Islet of Langerhans (tissue), 1 donor: ENCODE data around the gene SIGLEC8.
"Not testable (repeated sequence)": the region's sequence is repeated elsewhere in the genome, so short reads cannot be mapped to it uniquely, and the experiment has no call there.

Experiments used
- FAIRE-seq: peaks from one replicate; lab custom pipeline; 2011; peaks lifted over from hg19 to GRCh38; lab: Jason Lieb, UNC

Gene SIGLEC8

DNA sequence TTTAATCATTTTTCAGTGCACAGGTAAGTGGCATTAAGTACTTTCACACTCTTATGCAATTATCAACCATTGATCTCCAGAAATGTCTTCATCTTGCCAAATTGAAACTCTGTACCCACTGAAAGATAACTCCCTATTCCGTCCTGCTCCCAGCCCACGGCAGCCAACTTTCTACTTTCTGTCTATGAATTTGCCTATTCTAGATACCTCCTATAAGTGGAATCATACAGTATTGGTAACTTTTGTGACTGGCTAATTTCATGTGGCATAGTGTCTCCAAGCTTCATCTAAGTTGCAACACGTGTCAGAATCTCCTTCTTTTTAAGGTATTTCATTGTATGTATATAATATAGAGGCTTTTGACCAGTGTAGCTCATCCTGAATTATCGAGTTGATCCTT, 14.4 kb upstream of the SIGLEC8 start:
- FAIRE-seq, result no peak

DNA sequence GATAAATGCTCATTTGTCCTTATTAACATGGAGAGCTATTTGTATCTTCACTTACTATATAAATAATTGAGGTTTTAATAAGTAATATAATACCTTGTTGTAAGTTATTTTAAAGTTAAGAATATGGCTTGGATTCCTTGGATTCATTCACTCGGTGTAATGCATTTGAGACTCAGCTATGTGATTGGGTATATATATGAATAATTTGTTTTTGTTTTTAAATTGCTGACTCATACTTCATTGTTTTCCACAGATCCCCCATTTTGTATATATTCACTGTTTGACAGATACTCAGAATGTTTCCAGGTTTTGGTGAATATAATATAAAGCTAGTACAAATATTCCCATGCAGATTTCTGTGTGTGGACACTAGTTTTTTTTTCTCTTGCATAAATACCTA, 13.3 kb upstream of the SIGLEC8 start:
- no peak for FAIRE-seq

- FAIRE-seq, result no peak
These were observed 12.7 kb upstream of the SIGLEC8 start for GRCh38 chr19:51470966-51471365.

DNA sequence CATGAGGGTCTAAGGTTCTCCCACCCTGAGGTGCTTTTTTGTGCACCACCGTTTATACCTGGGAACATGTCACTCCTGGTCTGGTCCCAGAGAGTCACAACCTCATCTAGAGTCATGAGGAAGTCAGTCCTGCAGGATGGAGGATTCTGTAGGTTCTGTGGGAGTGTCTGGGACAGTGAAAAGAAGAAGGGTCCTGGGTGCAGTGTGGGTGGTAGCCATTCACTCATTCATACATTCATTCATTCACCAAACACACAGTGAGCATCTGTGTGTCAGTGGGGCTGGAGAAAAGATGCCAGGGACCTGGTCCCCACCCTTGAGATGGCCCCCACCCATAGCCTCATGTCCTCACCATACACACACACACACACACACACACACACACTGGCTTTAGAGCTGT, 11.4 kb upstream of the SIGLEC8 start:
- FAIRE-seq, result no peak

- no peak for FAIRE-seq
These were observed 10.9 kb upstream of the SIGLEC8 start for GRCh38 chr19:51469162-51469561.

DNA sequence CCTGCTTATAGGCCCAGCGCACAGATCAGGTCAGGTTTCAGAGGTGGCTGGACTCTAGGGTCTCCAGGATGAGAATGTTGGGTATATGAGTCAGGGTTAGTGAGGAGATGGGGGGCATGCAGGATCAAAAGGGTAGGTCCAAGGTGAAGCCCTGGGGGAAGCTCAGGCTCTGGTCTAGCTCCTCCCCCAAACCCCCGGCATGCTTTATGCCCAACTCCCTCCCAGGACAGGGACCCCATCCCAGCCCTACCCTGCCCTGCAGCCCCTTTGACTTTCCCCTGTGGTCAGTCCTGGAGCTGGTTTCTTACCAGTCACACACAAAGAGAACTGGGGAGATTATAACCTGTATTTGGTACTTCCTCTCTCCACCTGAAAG, 10.3 kb upstream of the SIGLEC8 start:
- no peak for FAIRE-seq

GRCh38 chr19:51467864-51468544, 9.8 kb upstream of the SIGLEC8 start:
- FAIRE-seq, result no peak

DNA sequence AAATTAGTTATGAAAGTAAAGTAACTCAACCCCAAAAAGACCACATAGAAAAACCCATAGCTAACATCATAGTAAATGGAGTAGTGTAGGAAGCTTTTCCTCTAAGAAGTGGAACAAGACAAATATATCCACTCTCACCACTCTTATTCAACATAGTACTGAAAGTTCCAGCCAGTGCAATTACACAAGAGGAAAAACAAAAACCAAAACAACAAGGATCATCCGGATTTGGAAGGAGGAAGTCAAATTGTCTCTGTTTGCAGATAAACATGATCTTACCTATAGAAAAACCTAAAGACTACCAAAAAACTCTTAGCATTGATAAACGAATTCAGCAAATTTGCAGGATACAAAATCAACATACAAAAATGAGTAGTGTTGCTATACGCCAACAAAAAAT, 8.5 kb upstream of the SIGLEC8 start:
- FAIRE-seq, result no peak

DNA sequence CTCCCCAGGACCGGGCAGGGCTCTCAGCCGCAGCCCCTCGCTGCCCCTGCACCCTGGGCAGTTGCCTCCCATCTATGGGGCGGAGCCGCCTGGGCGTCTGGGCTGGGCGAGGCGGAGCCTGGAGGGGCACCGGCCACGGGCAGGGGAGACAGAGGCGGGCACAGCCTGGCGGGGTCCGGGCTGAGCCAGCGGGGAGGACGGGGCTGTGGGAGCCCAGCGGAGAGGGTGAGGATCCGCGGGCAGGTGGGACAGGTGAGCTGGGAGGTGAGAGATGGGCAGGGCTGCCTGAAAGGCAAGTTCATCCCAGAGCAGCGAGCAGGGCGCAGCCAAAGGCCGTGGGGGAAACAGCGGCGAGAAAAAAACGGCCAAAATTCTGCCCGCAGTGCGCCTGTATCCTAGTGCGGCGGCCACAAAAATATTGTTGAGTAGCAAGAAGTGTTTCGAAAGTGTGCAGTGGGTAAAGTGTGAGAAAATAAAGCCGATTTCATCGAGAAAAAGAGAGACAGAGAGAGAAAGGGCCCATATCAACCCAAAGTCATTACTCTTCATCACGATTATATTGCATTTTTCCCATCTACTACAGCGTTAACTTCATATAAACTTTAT, 5.8 kb upstream of the SIGLEC8 start:
- not testable (repeated sequence) for FAIRE-seq

DNA sequence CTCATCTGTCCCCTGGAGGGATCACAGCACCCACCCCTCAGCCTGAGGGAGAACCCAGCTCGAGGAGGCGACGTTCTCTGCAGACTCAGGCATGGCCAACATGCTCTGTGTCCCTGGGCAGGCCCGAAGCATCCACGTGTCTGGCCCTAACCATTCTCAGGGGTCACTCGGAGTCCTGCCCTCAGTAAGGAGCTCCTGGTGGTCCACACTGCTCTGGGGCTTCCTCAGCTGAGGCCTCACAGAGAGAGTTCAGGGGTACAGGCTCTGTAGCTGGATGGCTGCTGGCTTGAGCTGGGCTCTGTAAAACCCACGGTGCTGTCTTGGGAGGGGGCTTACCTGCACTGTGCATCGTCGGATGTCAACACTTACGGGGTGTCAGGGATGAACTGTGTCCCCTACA, 4.4 kb upstream of the SIGLEC8 start:
- no peak for FAIRE-seq

GRCh38 chr19:51462276-51462675, 4.0 kb upstream of the SIGLEC8 start:
- FAIRE-seq, result no peak

- FAIRE-seq, result no peak
These were observed 3.5 kb upstream of the SIGLEC8 start for GRCh38 chr19:51461723-51462161.

DNA sequence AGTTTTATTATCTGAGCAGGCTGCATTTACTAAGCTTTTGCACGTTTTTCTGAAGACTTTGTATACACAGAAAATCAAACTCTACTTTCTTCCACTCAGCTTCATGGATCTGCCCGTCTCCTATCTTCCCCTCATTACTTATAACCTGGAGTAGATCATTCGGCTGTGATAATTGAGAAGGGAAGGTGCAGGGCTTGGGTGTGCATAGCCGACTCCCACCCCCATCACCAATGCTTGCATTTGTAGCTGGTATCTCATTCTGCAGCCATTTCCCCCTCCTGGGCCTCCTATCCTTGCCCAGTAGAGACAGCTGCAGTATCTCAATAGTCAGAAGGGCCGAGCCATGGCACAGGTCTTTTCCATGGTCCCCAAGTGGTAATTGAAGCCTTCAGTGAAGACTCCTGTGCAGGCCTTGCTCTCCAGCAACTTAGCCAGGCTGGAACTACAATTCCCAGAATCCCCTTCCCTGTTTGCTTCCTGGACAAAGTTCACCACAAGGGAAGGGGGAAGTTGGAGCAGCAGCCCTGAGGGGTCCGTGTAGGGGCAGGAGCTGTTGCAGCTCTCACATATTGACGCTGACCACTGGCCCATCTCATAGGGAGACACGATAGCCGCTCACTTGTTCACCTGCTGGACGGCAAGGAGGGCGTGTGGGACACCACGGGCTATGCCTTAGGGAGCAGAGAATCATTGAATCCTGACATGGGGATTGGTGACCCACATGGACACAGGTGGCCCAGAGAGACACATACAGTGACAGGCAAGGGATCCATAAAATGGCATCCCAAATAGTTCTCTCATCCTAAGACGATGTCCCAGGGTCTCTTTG, 2.1 kb upstream of the SIGLEC8 start:
- no peak for FAIRE-seq

DNA sequence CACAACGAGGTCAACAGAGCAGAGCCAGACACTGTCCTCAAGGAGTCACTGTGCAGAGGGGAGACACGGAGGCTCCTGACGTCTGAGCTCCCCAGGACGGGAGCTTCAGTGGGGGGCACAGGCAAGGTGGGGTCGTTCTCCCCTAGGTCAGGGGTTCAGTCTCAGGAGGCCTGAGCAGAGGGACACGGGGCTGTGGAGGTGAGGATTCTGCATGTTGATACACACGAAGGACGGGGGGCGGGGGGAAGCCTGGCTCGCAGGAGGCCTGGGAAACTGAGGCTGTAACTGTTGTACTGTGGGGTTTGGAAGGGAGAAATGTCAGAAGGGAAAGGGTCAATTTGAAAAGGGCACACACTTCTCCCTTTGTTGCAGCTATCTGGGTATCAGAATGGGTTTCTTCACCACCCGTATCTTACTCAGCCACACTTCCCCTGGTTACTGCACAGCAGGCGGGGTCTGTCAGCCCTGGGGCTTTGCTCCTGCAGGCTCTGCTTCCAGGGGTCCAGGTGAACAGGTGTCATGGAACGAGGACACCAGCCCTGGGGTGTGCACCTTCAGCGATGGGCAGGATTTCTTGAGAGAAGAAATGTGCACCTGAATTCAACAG, 748 bp upstream of the SIGLEC8 start:
- FAIRE-seq, result no peak

DNA sequence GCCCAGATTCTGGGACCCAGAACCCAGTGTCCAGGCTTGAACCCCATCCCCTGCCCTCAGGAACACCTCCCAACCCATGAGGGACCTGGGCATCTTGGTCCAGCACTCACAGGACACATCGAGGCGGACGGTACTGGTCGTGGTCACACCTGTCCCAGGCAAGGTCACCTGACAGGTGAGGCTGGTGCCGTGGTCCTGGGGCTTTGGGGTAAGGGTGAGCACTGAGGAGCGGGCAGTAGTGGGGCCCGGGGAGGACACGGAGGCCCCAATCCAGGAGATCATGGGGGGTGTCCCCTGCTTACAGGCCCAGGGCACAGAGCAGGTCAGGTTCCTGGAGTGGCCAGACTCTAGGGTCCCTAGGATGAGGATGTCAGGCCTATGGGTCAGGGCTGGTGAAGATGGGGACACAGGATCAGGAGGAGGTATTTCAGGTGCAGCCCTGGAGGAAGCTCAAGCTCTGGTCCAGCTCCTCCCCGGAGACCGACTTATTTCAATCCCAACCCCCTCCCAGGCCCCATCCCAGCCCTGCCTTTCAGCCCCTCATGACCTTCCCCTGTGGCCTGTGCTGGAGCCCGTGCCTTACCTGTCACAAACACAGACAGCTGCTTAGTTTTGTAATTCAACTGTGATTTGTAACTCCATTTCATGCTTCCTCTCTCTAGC, 772 bp downstream of the SIGLEC8 start:
- no peak for FAIRE-seq

- FAIRE-seq, result no peak
These were observed 1.5 kb downstream of the SIGLEC8 start for GRCh38 chr19:51456541-51457290.

DNA sequence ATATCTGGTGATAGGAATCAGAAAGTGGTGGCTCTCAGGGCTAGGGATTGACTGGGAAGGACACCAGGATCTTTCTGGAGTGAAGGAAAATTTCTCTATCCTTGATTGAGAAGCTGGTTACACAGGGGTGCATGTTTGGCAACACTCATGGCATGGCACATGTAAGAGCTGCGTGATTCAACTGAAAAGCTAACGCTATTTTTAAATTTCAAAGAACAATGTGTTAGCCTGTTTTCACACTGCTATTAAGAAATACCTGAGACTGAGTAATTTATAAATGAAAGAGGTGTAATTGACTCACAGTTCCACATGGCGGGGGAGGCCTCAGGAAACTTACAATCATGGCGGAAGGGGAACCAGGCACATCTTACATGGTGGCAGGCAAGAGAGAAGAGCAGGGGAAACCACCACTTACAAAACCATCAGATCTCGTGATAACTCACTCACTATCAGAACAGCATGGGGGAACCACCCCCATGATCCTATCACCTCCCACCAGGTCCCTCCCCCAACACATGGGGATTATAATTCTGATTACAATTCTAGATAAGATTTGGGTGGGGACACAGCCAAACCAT, 7.4 kb downstream of the SIGLEC8 start:
- FAIRE-seq, result no peak

DNA sequence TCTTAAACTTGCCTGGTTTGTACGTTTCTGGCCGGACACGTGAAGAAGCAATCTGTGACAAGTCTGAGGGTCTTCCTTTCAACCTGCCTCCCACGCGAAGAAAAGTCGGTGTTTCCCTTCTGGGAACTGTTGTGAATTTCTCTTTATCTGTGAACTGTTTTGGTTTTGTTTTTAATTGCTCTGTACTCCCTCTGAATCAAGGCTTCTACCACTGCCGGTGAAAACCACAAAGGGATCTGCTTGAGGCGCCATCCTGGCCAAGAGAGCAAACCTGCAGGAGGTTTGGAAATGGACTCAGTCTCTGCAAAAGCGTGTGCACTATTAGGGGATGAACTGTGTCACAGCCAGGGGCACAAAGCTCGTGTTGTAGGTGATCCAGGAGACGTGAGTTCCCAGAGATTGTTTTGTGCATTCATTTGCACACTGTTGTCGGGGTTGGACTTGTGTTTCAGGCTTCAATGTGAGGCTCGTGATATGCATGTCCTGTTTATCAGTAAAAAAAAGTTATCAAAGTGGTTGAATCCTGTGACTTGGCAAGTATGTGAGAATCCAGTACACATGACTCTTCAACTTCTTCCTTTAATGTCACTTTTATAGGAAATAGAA, 9.7 kb downstream of the SIGLEC8 start:
- FAIRE-seq, result no peak

DNA sequence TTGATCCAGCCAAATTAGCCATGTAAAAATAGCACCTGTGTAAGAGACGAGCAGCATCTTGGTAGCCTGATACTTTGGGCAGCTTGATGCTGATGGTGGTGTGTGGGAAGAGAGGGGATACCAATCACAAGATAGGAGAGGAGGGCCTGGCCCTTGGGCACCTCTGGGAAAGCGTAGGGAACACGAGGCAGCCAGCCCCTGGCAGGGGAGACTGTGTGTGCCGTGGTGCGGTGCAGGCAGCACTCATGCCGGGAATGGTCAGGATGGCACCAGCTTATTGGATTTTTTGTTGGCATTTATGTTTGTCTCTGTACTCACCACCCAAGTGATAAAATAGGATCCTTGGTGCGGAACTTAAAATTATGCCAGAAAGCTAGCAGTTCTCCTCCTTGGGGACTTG, 10.2 kb downstream of the SIGLEC8 start:
- FAIRE-seq, result no peak

DNA sequence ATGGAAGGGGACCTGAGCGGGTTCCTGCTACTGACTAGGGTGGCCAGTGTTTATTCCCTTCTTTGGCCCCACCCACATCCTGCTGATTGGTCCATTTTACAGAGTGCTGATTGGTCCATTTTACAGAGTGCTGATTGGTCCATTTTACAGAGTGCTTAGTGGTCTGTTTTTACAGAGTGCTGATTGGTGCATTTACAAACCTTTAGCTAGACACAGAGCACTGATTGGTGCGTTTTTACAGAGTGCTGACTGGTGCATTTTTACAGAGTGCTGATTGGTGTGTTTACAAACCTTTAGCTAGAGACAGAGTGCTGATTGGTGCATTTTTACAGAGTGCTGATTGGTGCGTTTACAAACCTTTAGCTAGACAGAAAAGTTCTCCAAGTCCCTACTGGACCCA, 10.7 kb downstream of the SIGLEC8 start:
- FAIRE-seq, result not testable (repeated sequence)
